K562 (cell line): ENCODE results near the gene CTRB1. TPM values are rescaled to one million over a fixed set of nuclear protein-coding genes. Genes with fewer than 3 reads are reported as not detected.
A peak's percentile ranks its signal among the peaks of the same experiment; 100 is the strongest.

Experiments
- GATA2 ChIP-seq: sonication (generic); formaldehyde crosslinking; IDR thresholded peaks from 2 replicates; pipeline ENCODE4 v1.4.0; 2020; ENCODE audit warnings: mild to moderate bottlenecking, missing genetic modification reagents
- ILF3 ChIP-seq: fragments of 450-650 bp; IDR thresholded peaks from 2 replicates; pipeline ENCODE4 v1.6.1; 2018; ENCODE audit warnings: antibody characterized with exemption, mild to moderate bottlenecking, moderate library complexity, borderline replicate concordance
- NR2C2 ChIP-seq, 2 experiments: fragments of 200-800 bp in 1 of 2; sonication (Bioruptor generic) in 1 of 2; sonication (generic) in 1 of 2; formaldehyde crosslinking in 1 of 2; IDR thresholded peaks; 2 replicates each; pipeline versions ENCODE4 v1.6.1 to v1.8.0; 2016 to 2022; ENCODE audit warnings: mild to moderate bottlenecking in 1 of 2, missing compliant biosample characterization in 1 of 2, missing genetic modification characterization in 1 of 2, missing genetic modification reagents in 1 of 2
- PPARD ChIP-seq: fragments of 250-450 bp; sonication (Bioruptor Pico); IDR thresholded peaks from 2 replicates; pipeline ENCODE4 v1.8.0; 2022; ENCODE audit warnings: inconsistent platforms, mild to moderate bottlenecking, moderate library complexity
- RBFOX2 ChIP-seq: fragments of 200-400 bp; formaldehyde crosslinking; IDR thresholded peaks from 2 replicates; pipeline ENCODE4 v1.6.1; 2017; ENCODE audit warnings: low read depth, mild to moderate bottlenecking, low read length, moderate library complexity
- RFX7 ChIP-seq: fragments of 250-450 bp; sonication (Bioruptor Pico); IDR thresholded peaks from 2 replicates; pipeline ENCODE4 v1.5.1; 2021; ENCODE audit warnings: mild to moderate bottlenecking
- STAT5B ChIP-seq: fragments of 250-450 bp; sonication (Bioruptor Pico); IDR thresholded peaks from 2 replicates; pipeline ENCODE4 v1.8.0; 2021; ENCODE audit warnings: mild to moderate bottlenecking, inconsistent platforms
- TAF7 ChIP-seq: fragments of 450-650 bp; IDR thresholded peaks from 2 replicates; pipeline ENCODE4 v1.6.1; 2016; ENCODE audit warnings: missing genetic modification characterization, missing compliant biosample characterization
- ZFX ChIP-seq: sonication (generic); formaldehyde crosslinking; IDR thresholded peaks from 2 replicates; pipeline ENCODE4 v1.8.0; 2022; ENCODE audit warnings: mild to moderate bottlenecking, missing genetic modification reagents, moderate library complexity
- ZNF197 ChIP-seq: fragments of 200-800 bp; sonication (Bioruptor generic); IDR thresholded peaks from 2 replicates; pipeline ENCODE4 v1.6.1; 2016; ENCODE audit warnings: low read depth, missing genetic modification characterization, missing compliant biosample characterization
- ZNF3 ChIP-seq: fragments of 250-450 bp; sonication (Bioruptor Pico); IDR thresholded peaks from 2 replicates; pipeline ENCODE4 v1.5.0; 2021; ENCODE audit warnings: mild to moderate bottlenecking, moderate library complexity
- ZNF445 ChIP-seq: fragments of 250-450 bp; sonication (Bioruptor Pico); IDR thresholded peaks from 2 replicates; pipeline ENCODE4 v1.4.0; 2020; ENCODE audit warnings: low read depth, mild to moderate bottlenecking, moderate library complexity
- ZNF507 ChIP-seq: conservative IDR thresholded peaks from 2 replicates; pipeline ENCODE4 v1.6.1; 2017; ENCODE audit warnings: missing genetic modification characterization, missing compliant biosample characterization
- polyA plus RNA-seq, 8 experiments: library from polyadenylated mRNA; depleted of rRNA in 4 of 8; stranded (reverse) in 5 of 8; unstranded in 3 of 8; fragments of >200 nt; fragmentation: Nextera tagmentation in 2 of 8; fragmentation: Illumina TruSeq in 1 of 8; extraction: Ambion mirVana in 2 of 8; extraction: Trizol in 1 of 8; gene quantifications; 2 replicates each; pipeline versions ENCODE4 v1.2.1 to v1.2.3, GENCODE V29; 2011 to 2014; ENCODE audit warnings: inconsistent platforms in 1 of 8, missing spikeins in 1 of 8
- total RNA-seq, 7 experiments: library from RNA; depleted of rRNA in 6 of 7; stranded (reverse); fragments of >200 nt in 6 of 7; fragmentation: Illumina TruSeq in 2 of 7; extraction: Trizol in 2 of 7; gene quantifications; 2 replicates each; pipeline versions ENCODE4 v1.2.1 to v1.2.3, GENCODE V29; 2011 to 2021; ENCODE audit warnings: low replicate concordance in 1 of 7
- TF ChIP-seq, protein P1 (sequence below), 2 experiments: IDR thresholded peaks; 2 replicates each; pipeline ENCODE4 v1.6.1; 2011; ENCODE audit warnings: borderline replicate concordance in 1 of 2, control low read depth in 1 of 2, low read depth in 1 of 2, low read length in 1 of 2, mild to moderate bottlenecking in 1 of 2, mixed read lengths in 1 of 2, moderate library complexity in 1 of 2; ENCODE audit not compliant: insufficient read depth in 1 of 2, insufficient read length in 1 of 2, poor library complexity in 1 of 2, severe bottlenecking in 1 of 2; ENCODE audit errors: extremely low read depth in 1 of 2
- TF ChIP-seq, protein P2 (sequence below): fragments of 450-650 bp; IDR thresholded peaks from 2 replicates; pipeline ENCODE4 v1.6.1; 2017; ENCODE audit warnings: antibody characterized with exemption, mild to moderate bottlenecking
- TF ChIP-seq, protein P3 (sequence below): fragments of 450-650 bp; IDR thresholded peaks from 2 replicates; pipeline ENCODE4 v1.6.1; 2017; ENCODE audit warnings: antibody characterized with exemption
- TF ChIP-seq, protein P4 (sequence below), 2 experiments: fragments of 450-650 bp; conservative IDR thresholded peaks; 2 replicates each; pipeline ENCODE4 v1.6.1; 2017; ENCODE audit warnings: mild to moderate bottlenecking in 2 of 2, moderate library complexity in 2 of 2

Gene CTRB1
- total and polyA plus RNA-seq, 9 of the 15 experiments (the other 6 are each of a cell fraction or from before 2014, with no cell fraction given) = 2.3 TPM; not detected in 8

DNA sequence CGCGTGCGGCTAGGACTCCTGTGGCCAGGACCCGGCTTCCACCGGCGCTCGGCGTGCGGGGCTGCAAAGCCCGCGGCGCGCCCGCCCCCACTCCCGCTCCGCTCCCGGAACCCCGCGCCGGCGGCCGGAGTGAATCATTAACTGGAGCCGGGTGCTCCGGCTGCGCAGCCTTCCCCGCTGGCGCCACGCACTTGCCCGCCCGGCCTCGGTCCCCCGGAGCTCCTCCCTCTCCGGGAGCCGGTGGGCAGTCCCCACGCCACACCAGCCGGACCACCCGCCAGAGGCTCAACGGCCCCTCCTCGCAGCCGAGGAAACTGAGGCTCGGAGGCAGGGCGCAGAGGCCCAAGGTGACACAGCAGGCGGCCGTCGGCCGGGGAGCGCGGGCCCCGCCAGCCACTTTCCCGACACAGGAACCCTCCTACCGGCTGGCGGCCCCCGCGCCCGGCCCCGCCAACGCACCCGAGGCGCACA is 32.1 kb downstream of the CTRB1 start (continued):
- TF ChIP-seq ZFX (peak; percentile 72), RFX7 (CRISPR knock-in tag) (no peak), ILF3 (no peak), ZNF197 (CRISPR knock-in tag) (no peak), NR2C2 (CRISPR knock-in tag; IDR thresholded peaks at IDR 0.05) (no peak), NR2C2 (tag; IDR thresholded peaks at IDR 0.05) (no peak), ZNF507 (tag) (no peak), TAF7 (no peak), PPARD (no peak), GATA2 (CRISPR knock-in tag) (no peak), ZNF3 (no peak), RBFOX2 (peak; percentile 63; the same call in 1 of the 2 replicates), ZNF445 (no peak), STAT5B (no peak)
- TF ChIP-seq, protein P1, sequence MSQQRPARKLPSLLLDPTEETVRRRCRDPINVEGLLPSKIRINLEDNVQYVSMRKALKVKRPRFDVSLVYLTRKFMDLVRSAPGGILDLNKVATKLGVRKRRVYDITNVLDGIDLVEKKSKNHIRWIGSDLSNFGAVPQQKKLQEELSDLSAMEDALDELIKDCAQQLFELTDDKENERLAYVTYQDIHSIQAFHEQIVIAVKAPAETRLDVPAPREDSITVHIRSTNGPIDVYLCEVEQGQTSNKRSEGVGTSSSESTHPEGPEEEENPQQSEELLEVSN (IDR thresholded peaks at IDR 0.05; ENCODE audit: borderline replicate concordance in 1 of 2, extremely low read depth in 1 of 2, insufficient read depth in 1 of 2, insufficient read length in 1 of 2, low read depth in 1 of 2, low read length in 1 of 2, poor library complexity in 1 of 2, severe bottlenecking in 1 of 2) = no peak
- TF ChIP-seq, protein P2, sequence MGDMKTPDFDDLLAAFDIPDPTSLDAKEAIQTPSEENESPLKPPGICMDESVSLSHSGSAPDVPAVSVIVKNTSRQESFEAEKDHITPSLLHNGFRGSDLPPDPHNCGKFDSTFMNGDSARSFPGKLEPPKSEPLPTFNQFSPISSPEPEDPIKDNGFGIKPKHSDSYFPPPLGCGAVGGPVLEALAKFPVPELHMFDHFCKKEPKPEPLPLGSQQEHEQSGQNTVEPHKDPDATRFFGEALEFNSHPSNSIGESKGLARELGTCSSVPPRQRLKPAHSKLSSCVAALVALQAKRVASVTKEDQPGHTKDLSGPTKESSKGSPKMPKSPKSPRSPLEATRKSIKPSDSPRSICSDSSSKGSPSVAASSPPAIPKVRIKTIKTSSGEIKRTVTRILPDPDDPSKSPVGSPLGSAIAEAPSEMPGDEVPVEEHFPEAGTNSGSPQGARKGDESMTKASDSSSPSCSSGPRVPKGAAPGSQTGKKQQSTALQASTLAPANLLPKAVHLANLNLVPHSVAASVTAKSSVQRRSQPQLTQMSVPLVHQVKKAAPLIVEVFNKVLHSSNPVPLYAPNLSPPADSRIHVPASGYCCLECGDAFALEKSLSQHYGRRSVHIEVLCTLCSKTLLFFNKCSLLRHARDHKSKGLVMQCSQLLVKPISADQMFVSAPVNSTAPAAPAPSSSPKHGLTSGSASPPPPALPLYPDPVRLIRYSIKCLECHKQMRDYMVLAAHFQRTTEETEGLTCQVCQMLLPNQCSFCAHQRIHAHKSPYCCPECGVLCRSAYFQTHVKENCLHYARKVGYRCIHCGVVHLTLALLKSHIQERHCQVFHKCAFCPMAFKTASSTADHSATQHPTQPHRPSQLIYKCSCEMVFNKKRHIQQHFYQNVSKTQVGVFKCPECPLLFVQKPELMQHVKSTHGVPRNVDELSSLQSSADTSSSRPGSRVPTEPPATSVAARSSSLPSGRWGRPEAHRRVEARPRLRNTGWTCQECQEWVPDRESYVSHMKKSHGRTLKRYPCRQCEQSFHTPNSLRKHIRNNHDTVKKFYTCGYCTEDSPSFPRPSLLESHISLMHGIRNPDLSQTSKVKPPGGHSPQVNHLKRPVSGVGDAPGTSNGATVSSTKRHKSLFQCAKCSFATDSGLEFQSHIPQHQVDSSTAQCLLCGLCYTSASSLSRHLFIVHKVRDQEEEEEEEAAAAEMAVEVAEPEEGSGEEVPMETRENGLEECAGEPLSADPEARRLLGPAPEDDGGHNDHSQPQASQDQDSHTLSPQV = no peak
- TF ChIP-seq, protein P3, sequence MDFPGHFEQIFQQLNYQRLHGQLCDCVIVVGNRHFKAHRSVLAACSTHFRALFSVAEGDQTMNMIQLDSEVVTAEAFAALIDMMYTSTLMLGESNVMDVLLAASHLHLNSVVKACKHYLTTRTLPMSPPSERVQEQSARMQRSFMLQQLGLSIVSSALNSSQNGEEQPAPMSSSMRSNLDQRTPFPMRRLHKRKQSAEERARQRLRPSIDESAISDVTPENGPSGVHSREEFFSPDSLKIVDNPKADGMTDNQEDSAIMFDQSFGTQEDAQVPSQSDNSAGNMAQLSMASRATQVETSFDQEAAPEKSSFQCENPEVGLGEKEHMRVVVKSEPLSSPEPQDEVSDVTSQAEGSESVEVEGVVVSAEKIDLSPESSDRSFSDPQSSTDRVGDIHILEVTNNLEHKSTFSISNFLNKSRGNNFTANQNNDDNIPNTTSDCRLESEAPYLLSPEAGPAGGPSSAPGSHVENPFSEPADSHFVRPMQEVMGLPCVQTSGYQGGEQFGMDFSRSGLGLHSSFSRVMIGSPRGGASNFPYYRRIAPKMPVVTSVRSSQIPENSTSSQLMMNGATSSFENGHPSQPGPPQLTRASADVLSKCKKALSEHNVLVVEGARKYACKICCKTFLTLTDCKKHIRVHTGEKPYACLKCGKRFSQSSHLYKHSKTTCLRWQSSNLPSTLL = no peak
- TF ChIP-seq, protein P4, sequence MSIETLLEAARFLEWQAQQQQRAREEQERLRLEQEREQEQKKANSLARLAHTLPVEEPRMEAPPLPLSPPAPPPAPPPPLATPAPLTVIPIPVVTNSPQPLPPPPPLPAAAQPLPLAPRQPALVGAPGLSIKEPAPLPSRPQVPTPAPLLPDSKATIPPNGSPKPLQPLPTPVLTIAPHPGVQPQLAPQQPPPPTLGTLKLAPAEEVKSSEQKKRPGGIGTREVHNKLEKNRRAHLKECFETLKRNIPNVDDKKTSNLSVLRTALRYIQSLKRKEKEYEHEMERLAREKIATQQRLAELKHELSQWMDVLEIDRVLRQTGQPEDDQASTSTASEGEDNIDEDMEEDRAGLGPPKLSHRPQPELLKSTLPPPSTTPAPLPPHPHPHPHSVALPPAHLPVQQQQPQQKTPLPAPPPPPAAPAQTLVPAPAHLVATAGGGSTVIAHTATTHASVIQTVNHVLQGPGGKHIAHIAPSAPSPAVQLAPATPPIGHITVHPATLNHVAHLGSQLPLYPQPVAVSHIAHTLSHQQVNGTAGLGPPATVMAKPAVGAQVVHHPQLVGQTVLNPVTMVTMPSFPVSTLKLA (conservative IDR thresholded peaks at IDR 0.05) = peak in 1 of 2 experiments; percentile 30; a peak in 1 of 4 replicates
